H1 (cell line): Measurements from ENCODE around the gene ZFHX2. TPM values are rescaled to one million over a fixed set of nuclear protein-coding genes. Genes with fewer than 3 reads are reported as not detected.

Experiments used
- CTCF ChIA-PET: fragments of 300-600 bp; sonication (Branson Sonifier 250); formaldehyde crosslinking; loops from one replicate; lab custom pipeline; 2021; ENCODE audit not compliant: partially characterized antibody; lab: Charles Lee
- POLR2A ChIA-PET: fragments of 300-600 bp; sonication (Branson Sonifier 250); formaldehyde crosslinking; loops from one replicate; lab custom pipeline; 2021; ENCODE audit warnings: inconsistent platforms; ENCODE audit not compliant: partially characterized antibody; lab: Charles Lee
- DNase-seq, 2 experiments: peaks; one replicate each; pipeline versions ENCODE4 v3.0.0 to v3.0.0-alpha.2; 2010 to 2022; ENCODE audit warnings: low spot score in 2 of 2, low read depth in 1 of 2, mixed read lengths in 1 of 2
- FAIRE-seq: peaks from 2 replicates; lab custom pipeline; 2011; peaks lifted over from hg19 to GRCh38; lab: Jason Lieb, UNC
- H2AFZ ChIP-seq: 2 replicates; pipeline ENCODE4 v1.8.1; 2012; ENCODE audit warnings: low read length, inconsistent platforms
- H2AK5ac ChIP-seq: 2 replicates; pipeline ENCODE4 v1.6.1; 2013; ENCODE audit warnings: low read depth, low read length
- H2BK120ac ChIP-seq: replicated peaks from 2 replicates; pipeline ENCODE3; 2013; ENCODE audit warnings: low read depth, low read length, inconsistent platforms
- H2BK12ac ChIP-seq: 2 replicates; pipeline ENCODE4 v1.6.1; 2013; ENCODE audit warnings: low read depth, low read length
- H2BK15ac ChIP-seq: 2 replicates; pipeline ENCODE4 v1.6.1; 2013; ENCODE audit warnings: low read length
- H2BK20ac ChIP-seq: 2 replicates; pipeline ENCODE4 v1.6.1; 2013; ENCODE audit warnings: low read length
- H2BK5ac ChIP-seq: 2 replicates; pipeline ENCODE4 v1.6.1; 2013; ENCODE audit warnings: low read depth, low read length
- H3K14ac ChIP-seq: 2 replicates; pipeline ENCODE4 v1.6.1; 2013; ENCODE audit warnings: inconsistent platforms; ENCODE audit not compliant: insufficient read length
- H3K18ac ChIP-seq: 2 replicates; pipeline ENCODE4 v1.6.1; 2013; ENCODE audit warnings: low read length; ENCODE audit errors: extremely low read depth
- H3K23ac ChIP-seq: 2 replicates; pipeline ENCODE4 v1.6.1; 2013; ENCODE audit warnings: inconsistent platforms; ENCODE audit not compliant: insufficient read length
- H3K23me2 ChIP-seq: 2 replicates; pipeline ENCODE4 v1.6.1; 2013; ENCODE audit warnings: low read depth, low read length
- H3K27ac ChIP-seq: 2 replicates; pipeline ENCODE4 v1.6.1; 2011; ENCODE audit warnings: low read depth, low read length, inconsistent platforms
- H3K27me3 ChIP-seq, 4 experiments: replicated peaks in 1 of 4; 1 replicate in 1 of 4; 2 replicates in 3 of 4; pipeline versions ENCODE4 v1.6.1 to v1.8.1; 2011 to 2013; ENCODE audit warnings: low read length in 3 of 4, mild to moderate bottlenecking in 3 of 4, inconsistent platforms in 2 of 4, mixed read lengths in 2 of 4, moderate library complexity in 1 of 4; ENCODE audit not compliant: control insufficient read depth in 3 of 4, insufficient read depth in 3 of 4; ENCODE audit errors: extremely low read depth in 1 of 4
- H3K36me3 ChIP-seq, 4 experiments: 2 replicates each; pipeline versions ENCODE4 v1.6.1 to v1.8.1; 2011 to 2013; ENCODE audit warnings: mild to moderate bottlenecking in 4 of 4, low read length in 3 of 4, moderate library complexity in 2 of 4, control low read depth in 1 of 4, inconsistent platforms in 1 of 4; ENCODE audit not compliant: insufficient read depth in 4 of 4, control insufficient read depth in 2 of 4
- H3K4ac ChIP-seq: replicated peaks from 2 replicates; pipeline ENCODE3; 2013; ENCODE audit warnings: low read length, low read depth, mixed read lengths, inconsistent platforms; ENCODE audit not compliant: insufficient read length
- H3K4me1 ChIP-seq, 4 experiments: replicated peaks in 1 of 4; 1 replicate in 1 of 4; 2 replicates in 3 of 4; pipeline versions ENCODE4 v1.6.1 to v1.8.1; 2011 to 2013; ENCODE audit warnings: low read length in 3 of 4, inconsistent platforms in 2 of 4, mixed read lengths in 1 of 4; ENCODE audit not compliant: insufficient read depth in 4 of 4, control insufficient read depth in 3 of 4
- H3K4me2 ChIP-seq, 2 experiments: 2 replicates each; pipeline versions ENCODE4 v1.6.1 to v1.8.1; 2011 to 2013; ENCODE audit warnings: low read depth in 2 of 2, low read length in 2 of 2, control low read depth in 1 of 2, inconsistent platforms in 1 of 2, mild to moderate bottlenecking in 1 of 2; ENCODE audit not compliant: insufficient read depth in 1 of 2
- H3K4me3 ChIP-seq, 4 experiments: fragments of 200-600, 300-600 bp in 1 of 4; sonication (generic), shearing (Covaris generic), sonication (Bioruptor Twin) in 1 of 4; 2 replicates each; pipeline versions ENCODE4 v1.5.1 to v1.8.1; 2011 to 2016; ENCODE audit warnings: low read length in 4 of 4, low read depth in 3 of 4, control low read depth in 2 of 4, inconsistent platforms in 2 of 4, mild to moderate bottlenecking in 2 of 4, mixed read lengths in 1 of 4, moderate library complexity in 1 of 4; ENCODE audit not compliant: insufficient read depth in 2 of 4; ENCODE audit errors: extremely low read depth in 1 of 4
- H3K56ac ChIP-seq: replicated peaks from 2 replicates; pipeline ENCODE3; 2013; ENCODE audit warnings: low read depth, mild to moderate bottlenecking, mixed read lengths, low read length, inconsistent platforms; ENCODE audit not compliant: insufficient read length
- H3K79me1 ChIP-seq: 2 replicates; pipeline ENCODE4 v1.6.1; 2013; ENCODE audit warnings: low read depth, low read length, control low read depth
- H3K79me2 ChIP-seq, 2 experiments: 2 replicates each; pipeline versions ENCODE4 v1.6.1 to v1.8.1; 2012 to 2013; ENCODE audit warnings: low read length in 2 of 2, mild to moderate bottlenecking in 2 of 2, inconsistent platforms in 1 of 2; ENCODE audit not compliant: insufficient read depth in 2 of 2, control insufficient read depth in 1 of 2
- H3K9ac ChIP-seq, 4 experiments: replicated peaks in 1 of 4; 1 replicate in 1 of 4; 2 replicates in 3 of 4; pipeline versions ENCODE4 v1.6.1 to v1.8.1; 2011 to 2013; ENCODE audit warnings: low read depth in 3 of 4, low read length in 3 of 4, control low read depth in 2 of 4, mild to moderate bottlenecking in 2 of 4, moderate library complexity in 2 of 4, inconsistent platforms in 1 of 4; ENCODE audit errors: extremely low read depth in 1 of 4
- H3K9me3 ChIP-seq, 2 experiments: 2 replicates each; pipeline versions ENCODE4 v1.6.1 to v1.8.1; 2012 to 2013; ENCODE audit warnings: mild to moderate bottlenecking in 2 of 2, moderate library complexity in 2 of 2, control low read depth in 1 of 2, inconsistent platforms in 1 of 2, low read depth in 1 of 2, low read length in 1 of 2, mixed read lengths in 1 of 2; ENCODE audit not compliant: insufficient read depth in 2 of 2
- H4K20me1 ChIP-seq, 2 experiments: replicated peaks in 1 of 2; 2 replicates each; pipeline versions ENCODE3 to v1.8.1; 2011 to 2013; ENCODE audit warnings: inconsistent platforms in 2 of 2, low read length in 2 of 2, mild to moderate bottlenecking in 1 of 2; ENCODE audit not compliant: insufficient read depth in 2 of 2, control insufficient read depth in 1 of 2
- H4K5ac ChIP-seq: 2 replicates; pipeline ENCODE4 v1.6.1; 2013; ENCODE audit warnings: low read length, low read depth, mixed read lengths, inconsistent platforms; ENCODE audit not compliant: insufficient read length
- H4K8ac ChIP-seq: 2 replicates; pipeline ENCODE4 v1.8.0; 2013; ENCODE audit warnings: mild to moderate bottlenecking, moderate library complexity, low read length, inconsistent platforms; ENCODE audit not compliant: insufficient read depth; ENCODE audit errors: extremely low read depth
- H4K91ac ChIP-seq: replicated peaks from 2 replicates; pipeline ENCODE3; 2013; ENCODE audit warnings: low read length, mixed read lengths, inconsistent platforms; ENCODE audit not compliant: insufficient read length
- ATF3 ChIP-seq: IDR thresholded peaks from 2 replicates; pipeline ENCODE4 v1.6.1; 2011; ENCODE audit warnings: low read depth, mild to moderate bottlenecking, low read length; ENCODE audit not compliant: insufficient read depth
- EP300 ChIP-seq, 2 experiments: IDR thresholded peaks; 1 replicate in 1 of 2; 2 replicates in 1 of 2; pipeline ENCODE4 v1.6.1; 2011 to 2012; ENCODE audit warnings: low read depth in 2 of 2, low read length in 2 of 2, mild to moderate bottlenecking in 2 of 2, borderline replicate concordance in 1 of 2, inconsistent platforms in 1 of 2, moderate library complexity in 1 of 2
- KDM1A ChIP-seq: fragments of 200-600, 300-600 bp; sonication (generic); IDR thresholded peaks from 2 replicates; pipeline ENCODE4 v1.7.1; 2016; ENCODE audit warnings: mild to moderate bottlenecking, low read length, borderline replicate concordance
- RAD21 ChIP-seq, 2 experiments: IDR thresholded peaks in 1 of 2; conservative IDR thresholded peaks in 1 of 2; 2 replicates each; pipeline ENCODE4 v1.6.1; 2011; ENCODE audit warnings: low read depth in 2 of 2, low read length in 2 of 2, improper control_type of control experiment in 1 of 2, inconsistent platforms in 1 of 2, mild to moderate bottlenecking in 1 of 2, moderate library complexity in 1 of 2
- SIN3A ChIP-seq, 2 experiments: IDR thresholded peaks in 1 of 2; conservative IDR thresholded peaks in 1 of 2; 2 replicates each; pipeline ENCODE4 v1.6.1; 2011 to 2012; ENCODE audit warnings: low read length in 2 of 2, improper control_type of control experiment in 1 of 2, low read depth in 1 of 2, mild to moderate bottlenecking in 1 of 2
- WGBS, 2 experiments: shearing (Covaris generic) in 1 of 2; methylation state at CpG; one replicate each; pipeline versions ENCODE4 v1.1.6 to v1.1.7; 2013 to 2015; ENCODE audit warnings: low lambda C conversion rate in 2 of 2, mixed read lengths in 2 of 2, inconsistent platforms in 1 of 2, low coverage in 1 of 2, missing lambda C conversion rate in 1 of 2; ENCODE audit not compliant: insufficient replicate concordance in 2 of 2, insufficient coverage in 1 of 2, insufficient read length in 1 of 2; ENCODE audit errors: extremely low coverage in 1 of 2, missing lambda C conversion rate in 1 of 2; 5-methylcytosine and 5-hydroxymethylcytosine counted together
- polyA plus RNA-seq, 7 experiments: library from polyadenylated mRNA; depleted of rRNA in 3 of 7; stranded (reverse) in 5 of 7; unstranded in 2 of 7; fragments of >200 nt in 5 of 7; fragments of 200-250 nt in 2 of 7; gene quantifications; 1 replicate in 5 of 7; 2 replicates in 1 of 7; 4 replicates in 1 of 7; pipeline versions ENCODE4 v1.2.1 to v1.2.3, GENCODE V29; 2011 to 2013; ENCODE audit warnings: missing spikeins in 2 of 7, mixed read lengths in 2 of 7
- total RNA-seq: library from RNA; stranded (reverse); fragmentation: NEBNext Ultra II Directional; extraction: Animal tissue kit (Norgen Biotek cat#: 25700); gene quantifications from 2 replicates; pipeline ENCODE4 v1.2.1, GENCODE V29; 2021

Gene ZFHX2
- total and polyA plus RNA-seq, 2 of the 8 experiments (the other 6 are each of a cell fraction or from before 2014, with no cell fraction given) = 2.7 to 27.0 TPM

- no peak overlapping the region for H2AK5ac ChIP-seq
- peak overlapping the region; percentile 92 for H3K18ac ChIP-seq
- H2BK15ac ChIP-seq = peak overlapping the region; percentile 34; the same call in 1 of the 2 replicates
- H3K9ac ChIP-seq = peak overlapping the region in 2 of 4 experiments; percentile 8 to 14; a peak in 1 of 7 replicates
- H3K4me2 ChIP-seq = peak overlapping the region; percentile 63 to 76
- peaks cover 5 to 10% (median 7%) of the 10 kb centered on the region in 4 experiments; a peak in 7 of 8 replicates for H3K36me3 ChIP-seq
- H3K23ac ChIP-seq = no peak overlapping the region
- H4K20me1 ChIP-seq = no peaks in the 10 kb centered on the region
- FAIRE-seq = no peak
- ChIA-PET POLR2A (interaction anchor here (0.5 to 22.8 kb wide), 15 partner anchors 10 to 487 kb away, joined by 3 to 944 read pairs (median 5); partner anchors contain the start of genes AP1G2, PABPN1, THTPA and ZFHX2), CTCF (interaction anchor here (0.6 to 26.8 kb wide), 21 partner anchors 8 to 429 kb away, joined by 3 to 2092 read pairs (median 3); partner anchors contain the start of genes AP1G2, THTPA and ZFHX2)
- H3K27me3 ChIP-seq = no peaks in the 10 kb centered on the region
- no peak overlapping the region for H2AFZ ChIP-seq
- peak overlapping the region; percentile 34 for H2BK120ac ChIP-seq
- no peaks in the 10 kb centered on the region for H3K9me3 ChIP-seq
- H2BK12ac ChIP-seq = peak overlapping the region; percentile 69
- H2BK5ac ChIP-seq = peak overlapping the region; percentile 95
- H3K56ac ChIP-seq = peak overlapping the region; percentile 63
- H3K23me2 ChIP-seq = peaks cover 1% of the 10 kb centered on the region; the same call in 1 of the 2 replicates
- peak overlapping the region; percentile 93 for H4K91ac ChIP-seq
- no peaks in the 10 kb centered on the region for H3K79me1 ChIP-seq
- H3K4me3 ChIP-seq = peak overlapping the region in 2 of 4 experiments; percentile 8 to 33; a peak in 1 of 8 replicates
- H3K27ac ChIP-seq = peak overlapping the region; percentile 67; the same call in 1 of the 2 replicates
- H4K5ac ChIP-seq = peak overlapping the region; percentile 86
- H3K79me2 ChIP-seq = no peaks in the 10 kb centered on the region
- H3K4ac ChIP-seq = peak overlapping the region; percentile 83
- DNase-seq = peak in 1 of 2 experiments; percentile 53
- WGBS, 2 experiments = 52% methylated on average over 7 of the region's 7 CpGs; no CpG with 5 or more reads in 1 of the 2 experiments
- no peak overlapping the region for H3K14ac ChIP-seq
- peak overlapping the region; percentile 63; the same call in 1 of the 2 replicates for H2BK20ac ChIP-seq
- H4K8ac ChIP-seq = no peak overlapping the region
- H3K4me1 ChIP-seq = peaks cover 14 to 46% (median 36%) of the 10 kb centered on the region in 4 experiments
- 0 out of 2 replicates have a peak, but pooled peaks have one; percentile 14 for TF ChIP-seq KDM1A
- no peak for TF ChIP-seq EP300 (IDR thresholded peaks at IDR 0.05; ENCODE audit: borderline replicate concordance in 1 of 2, low read depth in 2 of 2, low read length in 2 of 2)
- TF ChIP-seq RAD21 (IDR thresholded peaks at IDR 0.05 in 1 of 2, conservative IDR thresholded peaks at IDR 0.05 in 1 of 2; ENCODE audit: low read depth in 2 of 2, low read length in 2 of 2) = peak; percentile 70 to 77
- no peak for TF ChIP-seq SIN3A (conservative IDR thresholded peaks at IDR 0.05 in 1 of 2, IDR thresholded peaks at IDR 0.05 in 1 of 2; ENCODE audit: low read depth in 1 of 2, low read length in 2 of 2)
- no peak for TF ChIP-seq ATF3
These were observed 69.4 kb downstream of the ZFHX2 start for GRCh38 chr14:23481979-23482822.
